Naive B cell (primary cell): ENCODE data around the gene DLGAP4. TPM values are rescaled to one million over a fixed set of nuclear protein-coding genes. Genes with fewer than 3 reads are reported as not detected.

Experiments
- ATAC-seq, 2 donors: fragments of 150-1000 bp; cut with Tn5 transposase; 2 replicates each; pipeline ENCODE4 v1.10.0; 2021; ENCODE audit warnings: low read depth in 2 of 2, mild to moderate bottlenecking in 2 of 2, moderate library complexity in 2 of 2
- DNase-seq: peaks from one replicate; pipeline ENCODE4 v3.0.0; 2022
- H3K27ac Mint-ChIP-seq, 6 donors: one replicate each; pipeline ENCODE4 v1.8.0; 2020 to 2022; ENCODE audit warnings: mild to moderate bottlenecking in 6 of 6, mixed read lengths in 6 of 6, moderate library complexity in 5 of 6, inconsistent platforms in 2 of 6
- H3K27me3 Mint-ChIP-seq, 3 donors: one replicate each; pipeline ENCODE4 v1.8.0; 2021 to 2022; ENCODE audit warnings: mixed read lengths in 3 of 3, mild to moderate bottlenecking in 1 of 3
- H3K36me3 Mint-ChIP-seq, 2 donors: one replicate each; pipeline ENCODE4 v1.8.0; 2020 to 2022; ENCODE audit warnings: mixed read lengths in 2 of 2, inconsistent platforms in 1 of 2, mild to moderate bottlenecking in 1 of 2
- H3K4me1 Mint-ChIP-seq, 3 donors: one replicate each; pipeline ENCODE4 v1.8.0; 2020 to 2022; ENCODE audit warnings: mixed read lengths in 3 of 3, inconsistent platforms in 1 of 3, mild to moderate bottlenecking in 1 of 3, moderate library complexity in 1 of 3
- H3K4me3 Mint-ChIP-seq, 8 donors: one replicate each; pipeline ENCODE4 v1.8.0; 2020 to 2022; ENCODE audit warnings: mild to moderate bottlenecking in 8 of 8, mixed read lengths in 8 of 8, moderate library complexity in 8 of 8, inconsistent platforms in 2 of 8
- H3K9me3 Mint-ChIP-seq, 7 donors: one replicate each; pipeline ENCODE4 v1.8.0; 2020 to 2022; ENCODE audit warnings: mixed read lengths in 7 of 7, mild to moderate bottlenecking in 5 of 7, inconsistent platforms in 2 of 7, moderate library complexity in 1 of 7
- polyA plus RNA-seq, 6 donors: library from polyadenylated mRNA; unstranded; fragments of 300-500 nt; fragmentation: Illumina TruSeq; gene quantifications; one replicate each; pipeline ENCODE4 v1.2.3, GENCODE V29; 2021; ENCODE audit warnings: low read depth in 6 of 6

The DLGAP4 gene
- polyA plus RNA-seq, 6 donors from 2014 or later: 15.3 to 35.5 (median 21.1) TPM

GRCh38 chr20:36313926-36314325 is 7.8 kb downstream of the DLGAP4 start:
- H3K36me3 Mint-ChIP-seq: no peaks in the 10 kb centered on the region
- peaks cover 0 to 5% (median 0%) of the 10 kb centered on the region in 3 donors for H3K4me1 Mint-ChIP-seq
- H3K27ac Mint-ChIP-seq: no peak overlapping the region
- ATAC-seq (no peak), DNase-seq (no peak)
- H3K27me3 Mint-ChIP-seq: peaks cover 40 to 66% (median 54%) of the 10 kb centered on the region in 3 donors
- peaks cover 0 to 6% (median 0%) of the 10 kb centered on the region in 7 donors for H3K9me3 Mint-ChIP-seq
- no peak overlapping the region for H3K4me3 Mint-ChIP-seq

DNA sequence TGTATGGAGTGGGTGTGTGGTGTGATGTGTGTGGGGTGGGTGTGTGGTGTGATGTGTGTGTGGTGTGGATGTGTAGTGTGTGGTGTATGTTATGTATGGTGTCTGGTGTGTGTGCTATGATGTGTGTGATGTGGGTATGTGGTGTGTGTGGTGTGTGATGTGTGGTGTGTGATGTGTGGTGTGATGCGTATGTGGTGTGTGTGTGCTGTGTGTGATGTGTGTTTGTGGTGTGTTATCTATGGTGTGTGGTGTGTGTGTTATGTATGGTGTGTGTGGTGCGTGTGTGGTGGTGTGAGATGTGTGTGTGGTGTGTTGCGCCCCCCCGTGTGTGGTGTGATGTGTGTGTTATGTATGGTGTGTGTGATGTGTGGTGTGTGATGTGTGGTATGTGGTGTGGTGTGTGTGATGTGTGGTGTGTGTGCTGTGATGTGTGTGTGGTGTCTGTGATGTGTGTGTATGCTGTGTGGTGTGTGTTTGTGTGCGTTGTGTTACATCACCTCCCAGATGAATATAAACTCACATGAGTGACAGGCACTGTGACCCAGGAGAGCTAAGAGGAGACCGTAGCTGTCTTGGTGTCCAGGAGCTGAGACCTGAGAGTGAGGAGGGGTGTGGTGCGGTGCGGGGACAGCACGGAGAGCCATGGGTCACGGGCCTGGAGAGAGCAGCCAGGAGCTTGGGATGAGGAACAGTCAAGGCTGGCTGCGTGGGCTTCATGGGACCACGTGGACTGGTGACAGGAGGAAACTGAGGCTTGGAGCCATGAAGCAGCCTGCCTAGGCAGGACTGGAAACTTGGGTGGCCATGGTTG is 8.8 kb downstream of the DLGAP4 start:
- no peak for ATAC-seq
- peaks cover 0 to 5% (median 0%) of the 10 kb centered on the region in 3 donors for H3K4me1 Mint-ChIP-seq
- DNase-seq: no peak
- peaks cover 0 to 6% (median 0%) of the 10 kb centered on the region in 7 donors for H3K9me3 Mint-ChIP-seq
- no peaks in the 10 kb centered on the region for H3K36me3 Mint-ChIP-seq
- peak overlapping the region in 1 of 6 donors; percentile 10 for H3K27ac Mint-ChIP-seq
- peaks cover 30 to 56% (median 44%) of the 10 kb centered on the region in 3 donors for H3K27me3 Mint-ChIP-seq
- no peak overlapping the region for H3K4me3 Mint-ChIP-seq

- ATAC-seq (no peak), DNase-seq (no peak)
- peaks cover 0 to 6% (median 0%) of the 10 kb centered on the region in 7 donors for H3K9me3 Mint-ChIP-seq
- peaks cover 22 to 55% (median 40%) of the 10 kb centered on the region in 3 donors for H3K27me3 Mint-ChIP-seq
- H3K4me3 Mint-ChIP-seq: no peak overlapping the region
- no peaks in the 10 kb centered on the region for H3K36me3 Mint-ChIP-seq
- peaks cover 0 to 5% (median 0%) of the 10 kb centered on the region in 3 donors for H3K4me1 Mint-ChIP-seq
- no peak overlapping the region for H3K27ac Mint-ChIP-seq
Measured at GRCh38 chr20:36315545-36316351, 9.6 kb downstream of the DLGAP4 start.

GRCh38 chr20:36317675-36318074 is 11.5 kb downstream of the DLGAP4 start:
- peaks cover 7 to 52% (median 36%) of the 10 kb centered on the region in 3 donors for H3K27me3 Mint-ChIP-seq
- no peaks in the 10 kb centered on the region for H3K36me3 Mint-ChIP-seq
- ATAC-seq: no peak
- peaks cover 0 to 5% (median 0%) of the 10 kb centered on the region in 3 donors for H3K4me1 Mint-ChIP-seq
- no peak for DNase-seq
- H3K9me3 Mint-ChIP-seq: peaks cover 0 to 6% (median 0%) of the 10 kb centered on the region in 7 donors
- H3K27ac Mint-ChIP-seq: no peak overlapping the region
- no peak overlapping the region for H3K4me3 Mint-ChIP-seq

DNA sequence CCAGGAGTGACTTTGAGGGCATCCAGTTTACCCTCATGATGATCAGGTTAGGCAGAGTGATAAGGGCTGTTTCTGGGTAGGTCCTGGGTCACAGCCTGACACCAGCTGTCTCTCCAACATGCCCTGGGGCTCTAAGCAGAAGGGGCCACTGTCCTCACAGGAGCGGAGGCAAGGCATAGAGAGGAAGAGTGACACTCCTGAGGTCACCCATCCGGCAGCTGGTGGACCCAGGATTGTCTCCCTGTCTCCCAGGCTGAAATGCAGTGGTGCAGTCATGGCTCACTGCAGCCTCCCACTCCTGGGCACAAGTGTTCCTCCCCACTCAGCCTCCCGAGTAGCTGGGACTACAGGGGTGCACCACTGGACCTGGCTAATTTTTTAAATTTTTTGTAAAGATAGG is 12.0 kb downstream of the DLGAP4 start:
- Mint-ChIP-seq H3K4me1 (peaks cover 0 to 5% (median 0%) of the 10 kb centered on the region in 3 donors), H3K9me3 (peaks cover 0 to 6% (median 0%) of the 10 kb centered on the region in 7 donors), H3K27me3 (peaks cover 8 to 48% (median 31%) of the 10 kb centered on the region in 3 donors), H3K4me3 (no peak overlapping the region), H3K27ac (no peak overlapping the region), H3K36me3 (no peaks in the 10 kb centered on the region)
- DNase-seq (no peak), ATAC-seq (no peak)

- no peak overlapping the region for H3K27ac Mint-ChIP-seq
- peaks cover 12 to 36% (median 31%) of the 10 kb centered on the region in 3 donors for H3K27me3 Mint-ChIP-seq
- H3K9me3 Mint-ChIP-seq: peaks cover under 1 to 14% (median 7%) of the 10 kb centered on the region in 7 donors
- DNase-seq (no peak), ATAC-seq (no peak)
- H3K4me3 Mint-ChIP-seq: no peak overlapping the region
- H3K36me3 Mint-ChIP-seq: peaks cover 0 to 2% of the 10 kb centered on the region in 2 donors
- peaks cover 0 to 4% (median 0%) of the 10 kb centered on the region in 3 donors for H3K4me1 Mint-ChIP-seq
Measured at GRCh38 chr20:36319356-36320260, 13.5 kb downstream of the DLGAP4 start.

DNA sequence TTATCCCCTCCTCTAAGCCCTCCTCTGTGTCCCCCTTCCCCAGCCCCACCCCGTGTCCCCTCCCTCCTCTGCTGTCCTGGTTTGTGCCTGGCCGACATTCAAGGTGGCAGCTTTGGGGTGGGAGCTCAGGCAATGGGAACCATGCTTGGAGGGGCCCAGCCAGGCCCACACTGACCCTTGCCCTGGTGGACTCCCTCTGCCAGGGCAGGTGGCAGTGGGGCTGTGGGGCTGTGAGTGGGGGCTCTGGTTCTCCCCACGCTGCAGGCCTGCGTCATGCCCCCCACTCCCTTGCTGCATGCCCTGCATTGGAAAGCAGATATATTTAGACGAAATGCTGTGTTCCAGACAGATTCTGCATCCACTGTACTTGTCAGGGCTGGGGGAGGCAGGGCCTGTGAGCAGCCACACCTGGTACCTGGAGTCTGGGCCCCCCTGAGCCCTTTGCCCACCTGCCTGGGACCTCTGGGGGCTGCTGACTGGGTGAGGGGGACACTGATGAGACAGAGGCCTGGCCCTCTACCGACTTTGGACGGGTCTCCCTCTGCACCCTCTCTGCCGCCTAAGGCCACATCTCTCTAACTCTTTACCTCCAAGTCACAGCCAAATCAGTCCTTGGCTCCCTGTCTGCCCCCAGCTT is 14.2 kb downstream of the DLGAP4 start:
- H3K27me3 Mint-ChIP-seq: peaks cover 6 to 29% (median 26%) of the 10 kb centered on the region in 3 donors
- DNase-seq: no peak
- peaks cover 0 to 8% of the 10 kb centered on the region in 2 donors for H3K36me3 Mint-ChIP-seq
- no peak for ATAC-seq
- no peaks in the 10 kb centered on the region for H3K4me1 Mint-ChIP-seq
- no peak overlapping the region for H3K4me3 Mint-ChIP-seq
- no peak overlapping the region for H3K27ac Mint-ChIP-seq
- H3K9me3 Mint-ChIP-seq: peaks cover 4 to 22% (median 15%) of the 10 kb centered on the region in 7 donors

GRCh38 chr20:36320898-36321695 is 15.0 kb downstream of the DLGAP4 start:
- DNase-seq: no peak

GRCh38 chr20:36322131-36322530 is 16.0 kb downstream of the DLGAP4 start:
- H3K4me1 Mint-ChIP-seq: no peaks in the 10 kb centered on the region
- no peak for DNase-seq
- ATAC-seq: no peak
- H3K4me3 Mint-ChIP-seq: no peak overlapping the region
- H3K36me3 Mint-ChIP-seq: peaks cover 0 to 16% of the 10 kb centered on the region in 2 donors
- peaks cover 6 to 26% (median 23%) of the 10 kb centered on the region in 3 donors for H3K27me3 Mint-ChIP-seq
- peak overlapping the region in 1 of 6 donors; percentile 29 for H3K27ac Mint-ChIP-seq
- H3K9me3 Mint-ChIP-seq: peaks cover 9 to 38% (median 21%) of the 10 kb centered on the region in 7 donors

More at GRCh38 chr20:36320898-36321695, 15.0 kb downstream of the DLGAP4 start:
- Mint-ChIP-seq H3K27ac (peak overlapping the region in 1 of 6 donors; percentile 56), H3K27me3 (peaks cover 6 to 27% (median 26%) of the 10 kb centered on the region in 3 donors), H3K36me3 (peaks cover 0 to 12% of the 10 kb centered on the region in 2 donors), H3K9me3 (peaks cover 7 to 28% (median 20%) of the 10 kb centered on the region in 7 donors), H3K4me1 (no peaks in the 10 kb centered on the region), H3K4me3 (no peak overlapping the region)
- ATAC-seq: no peak

- Mint-ChIP-seq H3K36me3 (peaks cover 0 to 9% of the 10 kb centered on the region in 2 donors), H3K4me3 (no peak overlapping the region), H3K27me3 (peaks cover 28 to 42% (median 38%) of the 10 kb centered on the region in 3 donors), H3K9me3 (peaks cover 5 to 20% (median 9%) of the 10 kb centered on the region in 7 donors), H3K27ac (no peak overlapping the region), H3K4me1 (no peaks in the 10 kb centered on the region)
- DNase-seq: no peak
- no peak for ATAC-seq
Measured at GRCh38 chr20:36330091-36330490, 24.0 kb downstream of the DLGAP4 start.

- DNase-seq (no peak), ATAC-seq (no peak)
- Mint-ChIP-seq H3K27me3 (peaks cover 28 to 52% (median 49%) of the 10 kb centered on the region in 3 donors), H3K4me1 (peaks cover 0 to 1% (median 0%) of the 10 kb centered on the region in 3 donors), H3K4me3 (no peak overlapping the region), H3K36me3 (peaks cover 0 to 6% of the 10 kb centered on the region in 2 donors), H3K27ac (no peak overlapping the region), H3K9me3 (peaks cover under 1 to 10% (median 1%) of the 10 kb centered on the region in 7 donors)
Measured at GRCh38 chr20:36331209-36331608, 25.1 kb downstream of the DLGAP4 start.
